HCT116 (cell line): ENCODE results near the gene CAV1. TPM values are rescaled to one million over a fixed set of nuclear protein-coding genes. Genes with fewer than 3 reads are reported as not detected.

ENCODE experiments used
- ATAC-seq: fragments of 200-7000 bp; cut with Tn5 transposase; 2 replicates; pipeline ENCODE4 v1.9.1; 2020; ENCODE audit warnings: mild to moderate bottlenecking, moderate library complexity
- BruUV-seq: library from RNA; stranded (reverse); fragments of 400-500 nt; replicated peaks from 2 replicates; lab custom pipeline; 2021; lab: Mats Ljungman, UMichigan
- CTCF ChIA-PET: fragments of 300-600 bp; sonication (Branson Sonifier 250); formaldehyde crosslinking; loops from one replicate; lab custom pipeline; 2021; ENCODE audit warnings: antibody characterized with exemption; lab: Charles Lee
- POLR2A ChIA-PET: fragments of 300-600, 350-600 bp; sonication (Branson Sonifier 250); formaldehyde crosslinking; loops from one replicate; lab custom pipeline; 2021; ENCODE audit warnings: antibody characterized with exemption; lab: Charles Lee
- RAD21 ChIA-PET, 2 experiments: fragments of 300-600 bp; sonication (Branson Sonifier 250); formaldehyde crosslinking; loops; one replicate each; lab custom pipeline; 2023; ENCODE audit warnings: low total read pairs in 2 of 2; ENCODE audit not compliant: uncharacterized antibody in 2 of 2, unreplicated experiment in 2 of 2, low non-redundant PET in 1 of 2; lab: Charles Lee
- DNase-seq: peaks from one replicate; pipeline ENCODE4 v3.0.0-alpha.2; 2010; ENCODE audit warnings: low read depth, low spot score
- H2AFZ ChIP-seq: fragments of 200-600 bp; shearing (Covaris generic), sonication (generic); 2 replicates; pipeline ENCODE4 v1.6.1; 2017; ENCODE audit warnings: low read depth, mixed run types, mixed read lengths, antibody characterized with exemption, low read length; ENCODE audit not compliant: poor library complexity, severe bottlenecking
- H3K27ac ChIP-seq: 2 replicates; pipeline ENCODE4 v1.5.1; 2012; ENCODE audit warnings: low read depth, low read length
- H3K27me3 ChIP-seq: fragments of 200-600 bp; sonication (generic); 2 replicates; pipeline ENCODE4 v1.6.1; 2016; ENCODE audit warnings: mixed run types, low read length, mixed read lengths; ENCODE audit not compliant: insufficient read depth
- H3K36me3 ChIP-seq, 2 experiments: fragments of 200-500 bp in 1 of 2; fragments of 200-600 bp in 1 of 2; sonication (Bioruptor generic) in 1 of 2; sonication (generic) in 1 of 2; 2 replicates each; pipeline versions ENCODE4 v1.5.1 to v1.6.1; 2014 to 2016; ENCODE audit warnings: low read length in 2 of 2, inconsistent platforms in 1 of 2, mixed read lengths in 1 of 2, mixed run types in 1 of 2; ENCODE audit not compliant: insufficient read depth in 2 of 2, control insufficient read depth in 1 of 2
- H3K4me1 ChIP-seq, 2 experiments: fragments of 200-600 bp in 1 of 2; sonication (generic) in 1 of 2; 2 replicates each; pipeline versions ENCODE4 v1.5.1 to v1.6.1; 2012 to 2017; ENCODE audit warnings: low read length in 2 of 2, inconsistent platforms in 1 of 2, mild to moderate bottlenecking in 1 of 2, mixed read lengths in 1 of 2, mixed run types in 1 of 2, moderate library complexity in 1 of 2; ENCODE audit not compliant: insufficient read depth in 2 of 2, control insufficient read depth in 1 of 2
- H3K4me2 ChIP-seq: fragments of 200-600 bp; sonication (generic); 2 replicates; pipeline ENCODE4 v1.6.1; 2017; ENCODE audit warnings: mixed run types, low read length, mixed read lengths
- H3K4me3 ChIP-seq, 2 experiments: fragments of 200-600 bp in 1 of 2; sonication (generic) in 1 of 2; replicated peaks in 1 of 2; 2 replicates each; pipeline ENCODE4 v1.5.1; 2011 to 2016; ENCODE audit warnings: low read length in 2 of 2, control low read depth in 1 of 2, low read depth in 1 of 2, mild to moderate bottlenecking in 1 of 2, mixed read lengths in 1 of 2, mixed run types in 1 of 2
- H3K79me2 ChIP-seq: fragments of 200-600 bp; sonication (generic); 2 replicates; pipeline ENCODE4 v1.6.1; 2017; ENCODE audit warnings: mild to moderate bottlenecking, mixed run types, low read length, moderate library complexity, mixed read lengths; ENCODE audit not compliant: insufficient read depth
- H3K9ac ChIP-seq: fragments of 200-600 bp; sonication (generic); 2 replicates; pipeline ENCODE4 v1.6.1; 2016; ENCODE audit warnings: low read length, mixed read lengths
- H3K9me2 ChIP-seq: fragments of 200-600 bp; sonication (generic), shearing (Covaris generic); 2 replicates; pipeline ENCODE4 v1.6.1; 2017; ENCODE audit warnings: mixed run types, mild to moderate bottlenecking, moderate library complexity; ENCODE audit not compliant: insufficient read depth
- H3K9me3 ChIP-seq, 2 experiments: fragments of 200-500 bp in 1 of 2; fragments of 200-600 bp in 1 of 2; sonication (Bioruptor generic) in 1 of 2; sonication (generic) in 1 of 2; 2 replicates each; pipeline ENCODE4 v1.6.1; 2014 to 2017; ENCODE audit warnings: low read length in 2 of 2, mixed read lengths in 2 of 2, inconsistent platforms in 1 of 2, low read depth in 1 of 2, mild to moderate bottlenecking in 1 of 2, mixed run types in 1 of 2, moderate library complexity in 1 of 2; ENCODE audit not compliant: control insufficient read depth in 1 of 2, insufficient read depth in 1 of 2
- H4K20me1 ChIP-seq: fragments of 200-600 bp; sonication (generic), shearing (Covaris generic); 2 replicates; pipeline ENCODE4 v1.6.1; 2017; ENCODE audit warnings: mixed run types, mild to moderate bottlenecking, moderate library complexity; ENCODE audit not compliant: insufficient read depth
- SIN3A ChIP-seq: IDR thresholded peaks from 2 replicates; pipeline ENCODE4 v1.6.1; 2012; ENCODE audit warnings: low read depth
- SRF ChIP-seq: IDR thresholded peaks from 2 replicates; pipeline ENCODE4 v1.6.1; 2012; ENCODE audit warnings: low read depth
- YY1 ChIP-seq: IDR thresholded peaks from 2 replicates; pipeline ENCODE4 v1.6.1; 2011; ENCODE audit warnings: low read length, low read depth, moderate library complexity, mild to moderate bottlenecking; ENCODE audit not compliant: insufficient replicate concordance; ENCODE audit errors: extremely low read depth
- intact Hi-C: fragments of 100-400 bp; cut with micrococcal nuclease; formaldehyde crosslinking; loops from 2 replicates; pipeline ENCODE4 v1.10.0; 2022
- total RNA-seq: library from RNA; stranded (reverse); gene quantifications from one replicate; pipeline ENCODE4 v1.2.1, GENCODE V29; 2021; ENCODE audit not compliant: unreplicated experiment
- TF ChIP-seq, protein P1 (sequence below), 3 experiments: fragments of 200-600 bp in 1 of 3; sonication (generic) in 1 of 3; IDR thresholded peaks in 2 of 3; conservative IDR thresholded peaks in 1 of 3; 2 replicates each; pipeline ENCODE4 v1.5.1; 2012 to 2017; ENCODE audit warnings: low read depth in 2 of 3, low read length in 2 of 3, antibody characterized with exemption in 1 of 3, borderline replicate concordance in 1 of 3, control low read depth in 1 of 3, mild to moderate bottlenecking in 1 of 3, mixed read lengths in 1 of 3, mixed run types in 1 of 3, moderate library complexity in 1 of 3; ENCODE audit not compliant: insufficient read depth in 1 of 3
- TF ChIP-seq, protein P2 (sequence below): IDR thresholded peaks from 2 replicates; pipeline ENCODE4 v1.6.1; 2012; ENCODE audit warnings: low read depth

Gene CAV1
- total RNA-seq, 1 experiment from 2014 or later: 298 TPM

DNA sequence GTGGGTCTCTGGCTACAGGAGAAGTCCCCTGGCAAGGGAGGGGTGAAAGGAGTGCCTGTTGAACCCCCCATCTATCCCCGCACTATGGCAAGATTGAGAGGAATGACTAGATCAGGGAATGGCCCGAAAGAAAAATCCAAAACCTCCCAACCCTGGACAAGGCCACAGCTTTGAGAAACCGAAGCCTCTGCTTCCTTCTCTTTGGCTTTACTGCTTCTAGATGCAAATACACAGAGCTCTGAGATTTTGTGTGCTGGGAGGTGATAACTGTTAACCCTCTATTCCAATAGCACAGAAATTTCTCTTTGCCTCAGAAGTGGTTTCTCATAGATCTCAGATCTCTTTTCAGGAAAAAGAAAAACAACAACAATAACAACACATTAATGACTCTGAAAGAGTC, 15.0 kb downstream of the CAV1 start:
- peaks cover 98% of the 10 kb centered on the region for H3K79me2 ChIP-seq
- no peaks in the 10 kb centered on the region for H3K9me2 ChIP-seq
- H3K4me3 ChIP-seq: no peak overlapping the region
- H3K4me1 ChIP-seq: peaks cover 0 to 19% of the 10 kb centered on the region in 2 experiments; a peak in 2 of 4 replicates
- H3K4me2 ChIP-seq: no peak overlapping the region
- no peaks in the 10 kb centered on the region for H3K9me3 ChIP-seq
- H3K27ac ChIP-seq: no peak overlapping the region
- ATAC-seq: no peak
- intact Hi-C loops: no loop called here
- H3K27me3 ChIP-seq: no peaks in the 10 kb centered on the region
- H3K36me3 ChIP-seq: peaks cover 11 to 86% of the 10 kb centered on the region in 2 experiments
- RAD21 ChIA-PET: no interaction called here
- no peak overlapping the region for H3K9ac ChIP-seq
- CTCF ChIA-PET: no interaction called here
- POLR2A ChIA-PET: no interaction called here
- H2AFZ ChIP-seq: no peak overlapping the region
- DNase-seq: no peak
- no peak for TF ChIP-seq SRF
- TF ChIP-seq SIN3A: no peak
- TF ChIP-seq, protein P1, sequence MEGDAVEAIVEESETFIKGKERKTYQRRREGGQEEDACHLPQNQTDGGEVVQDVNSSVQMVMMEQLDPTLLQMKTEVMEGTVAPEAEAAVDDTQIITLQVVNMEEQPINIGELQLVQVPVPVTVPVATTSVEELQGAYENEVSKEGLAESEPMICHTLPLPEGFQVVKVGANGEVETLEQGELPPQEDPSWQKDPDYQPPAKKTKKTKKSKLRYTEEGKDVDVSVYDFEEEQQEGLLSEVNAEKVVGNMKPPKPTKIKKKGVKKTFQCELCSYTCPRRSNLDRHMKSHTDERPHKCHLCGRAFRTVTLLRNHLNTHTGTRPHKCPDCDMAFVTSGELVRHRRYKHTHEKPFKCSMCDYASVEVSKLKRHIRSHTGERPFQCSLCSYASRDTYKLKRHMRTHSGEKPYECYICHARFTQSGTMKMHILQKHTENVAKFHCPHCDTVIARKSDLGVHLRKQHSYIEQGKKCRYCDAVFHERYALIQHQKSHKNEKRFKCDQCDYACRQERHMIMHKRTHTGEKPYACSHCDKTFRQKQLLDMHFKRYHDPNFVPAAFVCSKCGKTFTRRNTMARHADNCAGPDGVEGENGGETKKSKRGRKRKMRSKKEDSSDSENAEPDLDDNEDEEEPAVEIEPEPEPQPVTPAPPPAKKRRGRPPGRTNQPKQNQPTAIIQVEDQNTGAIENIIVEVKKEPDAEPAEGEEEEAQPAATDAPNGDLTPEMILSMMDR (IDR thresholded peaks at IDR 0.05 in 2 of 3, conservative IDR thresholded peaks at IDR 0.05 in 1 of 3; ENCODE audit: borderline replicate concordance in 1 of 3, insufficient read depth in 1 of 3, low read depth in 2 of 3, low read length in 2 of 3): no peak
- TF ChIP-seq YY1: no peak
- TF ChIP-seq, protein P2, sequence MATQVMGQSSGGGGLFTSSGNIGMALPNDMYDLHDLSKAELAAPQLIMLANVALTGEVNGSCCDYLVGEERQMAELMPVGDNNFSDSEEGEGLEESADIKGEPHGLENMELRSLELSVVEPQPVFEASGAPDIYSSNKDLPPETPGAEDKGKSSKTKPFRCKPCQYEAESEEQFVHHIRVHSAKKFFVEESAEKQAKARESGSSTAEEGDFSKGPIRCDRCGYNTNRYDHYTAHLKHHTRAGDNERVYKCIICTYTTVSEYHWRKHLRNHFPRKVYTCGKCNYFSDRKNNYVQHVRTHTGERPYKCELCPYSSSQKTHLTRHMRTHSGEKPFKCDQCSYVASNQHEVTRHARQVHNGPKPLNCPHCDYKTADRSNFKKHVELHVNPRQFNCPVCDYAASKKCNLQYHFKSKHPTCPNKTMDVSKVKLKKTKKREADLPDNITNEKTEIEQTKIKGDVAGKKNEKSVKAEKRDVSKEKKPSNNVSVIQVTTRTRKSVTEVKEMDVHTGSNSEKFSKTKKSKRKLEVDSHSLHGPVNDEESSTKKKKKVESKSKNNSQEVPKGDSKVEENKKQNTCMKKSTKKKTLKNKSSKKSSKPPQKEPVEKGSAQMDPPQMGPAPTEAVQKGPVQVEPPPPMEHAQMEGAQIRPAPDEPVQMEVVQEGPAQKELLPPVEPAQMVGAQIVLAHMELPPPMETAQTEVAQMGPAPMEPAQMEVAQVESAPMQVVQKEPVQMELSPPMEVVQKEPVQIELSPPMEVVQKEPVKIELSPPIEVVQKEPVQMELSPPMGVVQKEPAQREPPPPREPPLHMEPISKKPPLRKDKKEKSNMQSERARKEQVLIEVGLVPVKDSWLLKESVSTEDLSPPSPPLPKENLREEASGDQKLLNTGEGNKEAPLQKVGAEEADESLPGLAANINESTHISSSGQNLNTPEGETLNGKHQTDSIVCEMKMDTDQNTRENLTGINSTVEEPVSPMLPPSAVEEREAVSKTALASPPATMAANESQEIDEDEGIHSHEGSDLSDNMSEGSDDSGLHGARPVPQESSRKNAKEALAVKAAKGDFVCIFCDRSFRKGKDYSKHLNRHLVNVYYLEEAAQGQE: no peak
- TF ChIP-seq, all 23 proteins: peak for 0
- peaks cover 19% of the 10 kb centered on the region; the same call in 1 of the 2 replicates for H4K20me1 ChIP-seq
- no TSS peak for BruUV-seq
